Cardiac fibroblast (primary cell): ENCODE results near the gene CELSR1.
"Not testable (repeated sequence)": the region's sequence is repeated elsewhere in the genome, so short reads cannot be mapped to it uniquely, and the experiment has no call there.

Experiments used
- DNase-seq, 2 donors: peaks; one replicate each; pipeline versions ENCODE4 v3.0.0 to v3.0.0-alpha.2; 2010; ENCODE audit warnings: low read depth in 2 of 2
- H3K4me3 ChIP-seq, 2 donors: replicated peaks in 1 of 2; 1 replicate in 1 of 2; 2 replicates in 1 of 2; pipeline ENCODE4 v1.5.1; 2011; ENCODE audit warnings: low read depth in 2 of 2, low read length in 2 of 2, mild to moderate bottlenecking in 2 of 2, moderate library complexity in 1 of 2
- CTCF ChIP-seq: IDR thresholded peaks from one replicate; pipeline ENCODE4 v1.5.1; 2011; ENCODE audit warnings: low read depth, mild to moderate bottlenecking, low read length, inconsistent platforms

Gene CELSR1

GRCh38 chr22:46315976-46316375 lies 221.4 kb downstream of the CELSR1 start:
- no peak overlapping the region for H3K4me3 ChIP-seq
- TF ChIP-seq CTCF, result no peak
- DNase-seq, result no peak

- H3K4me3 ChIP-seq, DNase-seq: not testable (repeated sequence)
These were observed 224.6 kb downstream of the CELSR1 start for GRCh38 chr22:46312848-46313247.

- H3K4me3 ChIP-seq, result no peak overlapping the region
- no peak for DNase-seq
- TF ChIP-seq CTCF, result no peak
These were observed 225.4 kb downstream of the CELSR1 start for GRCh38 chr22:46312056-46312455.
